Glutamatergic neuron (in vitro differentiated cells): ENCODE data around the gene SPANXN4. TPM values are rescaled to one million over a fixed set of nuclear protein-coding genes. Genes with fewer than 3 reads are reported as not detected.

Experiments
- DNase-seq: peaks from one replicate; pipeline ENCODE4 v3.0.0; 2022
- H3K27ac Mint-ChIP-seq: one replicate; pipeline ENCODE4 v1.8.0; 2020; ENCODE audit warnings: mild to moderate bottlenecking, mixed read lengths, inconsistent platforms; ENCODE audit not compliant: unreplicated experiment
- H3K27me3 Mint-ChIP-seq: one replicate; pipeline ENCODE4 v1.8.0; 2020; ENCODE audit warnings: mild to moderate bottlenecking, moderate library complexity, mixed read lengths, inconsistent platforms; ENCODE audit not compliant: unreplicated experiment
- H3K36me3 Mint-ChIP-seq: one replicate; pipeline ENCODE4 v1.8.0; 2020; ENCODE audit warnings: mild to moderate bottlenecking, mixed read lengths, inconsistent platforms; ENCODE audit not compliant: unreplicated experiment
- H3K4me1 Mint-ChIP-seq: one replicate; pipeline ENCODE4 v1.8.0; 2020; ENCODE audit warnings: mild to moderate bottlenecking, low read depth, mixed read lengths, inconsistent platforms; ENCODE audit not compliant: unreplicated experiment
- H3K4me3 Mint-ChIP-seq: one replicate; pipeline ENCODE4 v1.8.0; 2020; ENCODE audit warnings: mild to moderate bottlenecking, mixed read lengths, inconsistent platforms; ENCODE audit not compliant: unreplicated experiment
- H3K9me3 Mint-ChIP-seq: one replicate; pipeline ENCODE4 v1.8.0; 2020; ENCODE audit warnings: mild to moderate bottlenecking, moderate library complexity, mixed read lengths, inconsistent platforms; ENCODE audit not compliant: unreplicated experiment
- total RNA-seq: library from RNA; stranded (reverse); fragmentation: NEBNext Ultra II Directional; extraction: Animal tissue kit (Norgen Biotek cat#: 25700); gene quantifications from one replicate; pipeline ENCODE4 v1.2.1, GENCODE V29; 2021; ENCODE audit not compliant: unreplicated experiment
- TF ChIP-seq, protein P1 (sequence below): fragments of 200-600 bp; sonication (generic); IDR thresholded peaks from one replicate; pipeline ENCODE4 v1.5.0; 2021; ENCODE audit not compliant: partially characterized antibody, unreplicated experiment

The SPANXN4 gene
- total RNA-seq, 1 donor from 2014 or later, result not detected

DNA sequence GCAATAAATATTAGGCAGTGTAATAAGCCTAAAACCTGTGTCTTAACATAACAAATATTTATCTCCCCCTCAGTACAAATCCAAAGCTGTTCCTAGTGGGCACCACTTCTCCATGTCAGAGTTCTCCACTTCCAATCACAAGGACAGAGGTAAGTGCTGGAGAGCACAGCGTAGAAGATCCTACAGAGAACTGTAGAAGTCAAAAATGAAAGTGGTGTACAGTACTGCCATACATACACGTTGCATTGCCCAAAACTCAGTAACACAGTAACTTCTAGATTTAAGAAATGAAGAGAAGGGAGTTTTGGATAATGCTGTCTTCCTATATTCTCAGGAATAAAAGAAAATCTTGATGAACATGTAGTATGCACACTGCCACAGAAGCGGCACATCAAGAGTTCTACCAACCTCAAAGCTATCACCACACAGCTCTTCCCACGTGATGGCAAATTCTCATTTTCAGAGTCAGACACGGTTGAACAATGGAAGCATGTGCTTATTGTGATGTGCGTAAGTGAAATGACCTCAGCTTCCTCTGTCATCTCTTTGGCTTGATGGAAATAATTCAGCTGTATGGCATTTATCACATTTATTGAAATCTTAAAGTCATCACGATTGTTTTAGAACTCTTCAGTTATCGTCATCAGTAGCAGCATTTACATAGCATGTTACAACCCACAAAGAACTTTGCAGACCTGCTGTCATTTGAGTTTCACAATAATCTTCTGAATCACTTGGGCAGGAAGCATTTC is 27.1 kb upstream of the SPANXN4 start:
- H3K4me1 Mint-ChIP-seq, result no peaks in the 10 kb centered on the region
- TF ChIP-seq, protein P1, sequence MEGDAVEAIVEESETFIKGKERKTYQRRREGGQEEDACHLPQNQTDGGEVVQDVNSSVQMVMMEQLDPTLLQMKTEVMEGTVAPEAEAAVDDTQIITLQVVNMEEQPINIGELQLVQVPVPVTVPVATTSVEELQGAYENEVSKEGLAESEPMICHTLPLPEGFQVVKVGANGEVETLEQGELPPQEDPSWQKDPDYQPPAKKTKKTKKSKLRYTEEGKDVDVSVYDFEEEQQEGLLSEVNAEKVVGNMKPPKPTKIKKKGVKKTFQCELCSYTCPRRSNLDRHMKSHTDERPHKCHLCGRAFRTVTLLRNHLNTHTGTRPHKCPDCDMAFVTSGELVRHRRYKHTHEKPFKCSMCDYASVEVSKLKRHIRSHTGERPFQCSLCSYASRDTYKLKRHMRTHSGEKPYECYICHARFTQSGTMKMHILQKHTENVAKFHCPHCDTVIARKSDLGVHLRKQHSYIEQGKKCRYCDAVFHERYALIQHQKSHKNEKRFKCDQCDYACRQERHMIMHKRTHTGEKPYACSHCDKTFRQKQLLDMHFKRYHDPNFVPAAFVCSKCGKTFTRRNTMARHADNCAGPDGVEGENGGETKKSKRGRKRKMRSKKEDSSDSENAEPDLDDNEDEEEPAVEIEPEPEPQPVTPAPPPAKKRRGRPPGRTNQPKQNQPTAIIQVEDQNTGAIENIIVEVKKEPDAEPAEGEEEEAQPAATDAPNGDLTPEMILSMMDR, result no peak
- DNase-seq, result no peak
- H3K9me3 Mint-ChIP-seq, result no peaks in the 10 kb centered on the region
- no peak overlapping the region for H3K4me3 Mint-ChIP-seq
- H3K36me3 Mint-ChIP-seq, result no peaks in the 10 kb centered on the region
- no peaks in the 10 kb centered on the region for H3K27me3 Mint-ChIP-seq
- no peak overlapping the region for H3K27ac Mint-ChIP-seq

- Mint-ChIP-seq H3K36me3 (no peaks in the 10 kb centered on the region), H3K27me3 (no peaks in the 10 kb centered on the region), H3K9me3 (no peaks in the 10 kb centered on the region), H3K27ac (no peak overlapping the region), H3K4me1 (no peaks in the 10 kb centered on the region), H3K4me3 (no peak overlapping the region)
- DNase-seq, result no peak
- TF ChIP-seq, protein P1, result no peak
Observed at GRCh38 chrX:142999199-142999701, 26.5 kb upstream of the SPANXN4 start.

- TF ChIP-seq, protein P1, result no peak
- Mint-ChIP-seq H3K4me1 (no peaks in the 10 kb centered on the region), H3K9me3 (no peaks in the 10 kb centered on the region), H3K4me3 (no peak overlapping the region), H3K27me3 (no peaks in the 10 kb centered on the region), H3K27ac (no peak overlapping the region), H3K36me3 (no peaks in the 10 kb centered on the region)
- DNase-seq, result no peak
Observed at GRCh38 chrX:143002206-143002605, 23.5 kb upstream of the SPANXN4 start.

GRCh38 chrX:143017272-143017671 is 8.5 kb upstream of the SPANXN4 start:
- TF ChIP-seq, protein P1, result no peak
- no peaks in the 10 kb centered on the region for H3K36me3 Mint-ChIP-seq
- no peak for DNase-seq
- H3K27ac Mint-ChIP-seq, result no peak overlapping the region
- no peaks in the 10 kb centered on the region for H3K4me1 Mint-ChIP-seq
- no peak overlapping the region for H3K4me3 Mint-ChIP-seq
- no peaks in the 10 kb centered on the region for H3K27me3 Mint-ChIP-seq
- peaks cover 1% of the 10 kb centered on the region for H3K9me3 Mint-ChIP-seq

DNA sequence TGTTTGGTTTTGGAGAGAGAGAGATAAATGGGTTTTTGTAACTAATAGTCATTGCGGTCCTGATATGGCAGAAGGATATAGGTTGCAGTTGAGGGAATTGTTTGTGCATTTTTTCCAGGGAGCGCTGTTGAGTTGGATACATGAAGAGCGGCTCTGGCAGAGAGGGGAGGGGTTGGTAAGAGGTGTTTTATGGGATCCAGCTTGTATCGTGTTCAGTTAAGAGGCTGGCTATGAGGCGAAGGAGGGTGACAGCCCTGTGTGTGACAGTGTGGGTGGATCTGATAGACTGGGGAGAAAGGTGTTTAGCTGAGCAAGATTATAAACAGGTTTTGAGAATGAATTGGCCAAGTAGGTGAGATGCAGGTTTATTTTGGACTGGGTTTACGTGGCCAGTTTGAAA is 1.5 kb downstream of the SPANXN4 start:
- Mint-ChIP-seq H3K27ac (no peak overlapping the region), H3K4me3 (no peak overlapping the region), H3K4me1 (no peaks in the 10 kb centered on the region), H3K36me3 (no peaks in the 10 kb centered on the region), H3K9me3 (no peaks in the 10 kb centered on the region), H3K27me3 (no peaks in the 10 kb centered on the region)
- DNase-seq, result no peak
- TF ChIP-seq, protein P1, result no peak
